Measurements from ENCODE around the gene SMIM10. TPM values are rescaled to one million over a fixed set of nuclear protein-coding genes. Genes with fewer than 3 reads are reported as not detected.

SMIM10 gene
- total RNA-seq, 1 donor from 2014 or later = 3.2 TPM

DNA sequence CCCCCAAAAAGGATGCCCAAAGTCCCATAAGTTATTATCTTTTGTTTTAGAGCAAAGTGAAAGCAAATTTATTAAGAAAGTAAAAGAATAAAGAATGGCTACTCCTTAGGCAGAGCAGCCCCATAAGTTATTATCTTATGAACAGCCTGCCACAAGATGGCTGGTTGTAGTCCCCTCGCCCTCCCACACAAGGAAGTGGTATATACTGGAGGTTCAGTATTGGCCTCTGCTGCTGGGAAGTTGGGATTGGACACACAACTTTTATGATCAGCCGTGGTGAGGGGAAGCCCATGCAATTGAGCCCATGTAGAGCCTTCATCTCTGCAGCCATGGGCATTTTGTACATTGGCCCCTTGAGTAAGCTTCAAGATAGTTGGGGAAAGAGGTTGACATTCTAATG, 8.0 kb upstream of the SMIM10 start:
- Mint-ChIP-seq H3K27ac (ENCODE audit: unreplicated experiment) (no peak overlapping the region), H3K9me3 (ENCODE audit: unreplicated experiment) (peaks cover 17% of the 10 kb centered on the region), H3K36me3 (ENCODE audit: unreplicated experiment) (no peaks in the 10 kb centered on the region), H3K27me3 (ENCODE audit: unreplicated experiment) (no peaks in the 10 kb centered on the region), H3K4me3 (ENCODE audit: unreplicated experiment) (no peak overlapping the region), H3K4me1 (ENCODE audit: unreplicated experiment) (no peaks in the 10 kb centered on the region)
- TF ChIP-seq, protein P1, sequence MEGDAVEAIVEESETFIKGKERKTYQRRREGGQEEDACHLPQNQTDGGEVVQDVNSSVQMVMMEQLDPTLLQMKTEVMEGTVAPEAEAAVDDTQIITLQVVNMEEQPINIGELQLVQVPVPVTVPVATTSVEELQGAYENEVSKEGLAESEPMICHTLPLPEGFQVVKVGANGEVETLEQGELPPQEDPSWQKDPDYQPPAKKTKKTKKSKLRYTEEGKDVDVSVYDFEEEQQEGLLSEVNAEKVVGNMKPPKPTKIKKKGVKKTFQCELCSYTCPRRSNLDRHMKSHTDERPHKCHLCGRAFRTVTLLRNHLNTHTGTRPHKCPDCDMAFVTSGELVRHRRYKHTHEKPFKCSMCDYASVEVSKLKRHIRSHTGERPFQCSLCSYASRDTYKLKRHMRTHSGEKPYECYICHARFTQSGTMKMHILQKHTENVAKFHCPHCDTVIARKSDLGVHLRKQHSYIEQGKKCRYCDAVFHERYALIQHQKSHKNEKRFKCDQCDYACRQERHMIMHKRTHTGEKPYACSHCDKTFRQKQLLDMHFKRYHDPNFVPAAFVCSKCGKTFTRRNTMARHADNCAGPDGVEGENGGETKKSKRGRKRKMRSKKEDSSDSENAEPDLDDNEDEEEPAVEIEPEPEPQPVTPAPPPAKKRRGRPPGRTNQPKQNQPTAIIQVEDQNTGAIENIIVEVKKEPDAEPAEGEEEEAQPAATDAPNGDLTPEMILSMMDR (IDR thresholded peaks at IDR 0.05) = no peak
- no peak for DNase-seq (ENCODE audit: extremely low spot score, unreplicated experiment)

DNA sequence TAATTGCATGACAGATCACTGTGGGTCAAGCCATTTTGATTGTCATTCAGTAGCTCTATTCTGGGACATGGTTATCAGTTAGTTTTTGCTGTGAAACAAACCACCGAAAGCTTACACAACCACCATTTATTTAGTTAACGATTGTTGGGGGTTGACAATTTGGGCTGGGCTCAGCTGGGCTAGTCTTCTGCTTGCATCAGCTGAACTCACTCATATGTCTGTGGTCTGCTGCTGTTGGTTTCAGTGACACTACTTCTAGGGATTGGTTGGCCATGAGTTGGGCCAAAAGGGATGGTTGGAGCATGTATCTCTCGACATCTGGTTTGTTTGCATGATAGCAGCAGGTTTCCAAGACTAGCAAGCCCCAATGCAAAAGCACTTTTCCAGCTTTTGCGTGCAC, 5.3 kb upstream of the SMIM10 start:
- H3K9me3 Mint-ChIP-seq (ENCODE audit: unreplicated experiment) = peaks cover 22% of the 10 kb centered on the region
- TF ChIP-seq, protein P1 (IDR thresholded peaks at IDR 0.05) = no peak
- DNase-seq (ENCODE audit: extremely low spot score, unreplicated experiment) = no peak
- H3K36me3 Mint-ChIP-seq (ENCODE audit: unreplicated experiment) = no peaks in the 10 kb centered on the region
- no peaks in the 10 kb centered on the region for H3K27me3 Mint-ChIP-seq (ENCODE audit: unreplicated experiment)
- H3K27ac Mint-ChIP-seq (ENCODE audit: unreplicated experiment) = no peak overlapping the region
- H3K4me1 Mint-ChIP-seq (ENCODE audit: unreplicated experiment) = peaks cover 6% of the 10 kb centered on the region
- H3K4me3 Mint-ChIP-seq (ENCODE audit: unreplicated experiment) = no peak overlapping the region

- no peaks in the 10 kb centered on the region for H3K27me3 Mint-ChIP-seq (ENCODE audit: unreplicated experiment)
- TF ChIP-seq, protein P1 (IDR thresholded peaks at IDR 0.05) = no peak
- no peaks in the 10 kb centered on the region for H3K36me3 Mint-ChIP-seq (ENCODE audit: unreplicated experiment)
- peaks cover 13% of the 10 kb centered on the region for H3K9me3 Mint-ChIP-seq (ENCODE audit: unreplicated experiment)
- DNase-seq (ENCODE audit: extremely low spot score, unreplicated experiment) = no peak
- no peak overlapping the region for H3K4me3 Mint-ChIP-seq (ENCODE audit: unreplicated experiment)
- H3K27ac Mint-ChIP-seq (ENCODE audit: unreplicated experiment) = peak overlapping the region; percentile 78
- H3K4me1 Mint-ChIP-seq (ENCODE audit: unreplicated experiment) = peaks cover 22% of the 10 kb centered on the region
These were observed 353 bp upstream of the SMIM10 start for GRCh38 chrX:134990475-134990800.

DNA sequence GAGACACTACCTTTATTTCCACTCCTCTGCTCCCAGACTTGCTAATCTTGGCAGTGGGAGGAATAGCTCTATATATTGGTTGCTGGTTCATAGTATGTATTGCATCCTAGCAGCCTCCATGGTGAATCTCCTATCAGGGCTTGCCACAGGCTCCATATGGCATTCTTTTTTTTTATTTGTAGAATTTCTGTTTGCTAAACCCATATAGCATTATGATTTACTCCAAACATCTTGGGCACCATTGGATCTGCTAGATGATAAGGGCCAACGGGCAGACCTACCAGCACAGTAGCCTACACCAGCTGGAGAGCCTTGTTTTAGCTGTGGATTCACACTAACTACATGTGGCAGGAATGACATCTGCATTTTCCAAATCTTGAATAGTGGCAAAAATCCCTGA, 6.9 kb downstream of the SMIM10 start:
- DNase-seq (ENCODE audit: extremely low spot score, unreplicated experiment) = no peak
- no peaks in the 10 kb centered on the region for H3K27me3 Mint-ChIP-seq (ENCODE audit: unreplicated experiment)

DNA sequence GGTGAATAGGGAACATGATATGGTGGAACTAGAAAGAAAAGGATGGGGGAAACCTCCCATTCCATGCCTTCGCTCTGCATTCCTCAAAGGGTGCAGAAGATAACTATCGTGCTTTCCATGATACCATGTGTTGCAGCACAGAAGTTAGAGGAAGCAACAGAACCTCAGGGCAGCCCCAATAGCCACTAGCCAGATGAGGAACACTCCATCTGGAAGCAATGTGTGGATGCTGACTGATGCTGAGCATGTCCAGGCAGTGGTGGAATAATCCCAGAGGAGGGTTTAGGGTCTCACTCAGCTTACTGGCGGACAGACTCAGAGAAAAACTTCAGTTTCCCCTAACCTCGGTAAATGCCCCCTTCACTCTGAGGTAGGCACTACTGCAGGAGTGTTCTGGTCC, 7.5 kb downstream of the SMIM10 start:
- TF ChIP-seq, protein P1 (IDR thresholded peaks at IDR 0.05) = no peak
- Mint-ChIP-seq H3K9me3 (ENCODE audit: unreplicated experiment) (no peaks in the 10 kb centered on the region), H3K4me1 (ENCODE audit: unreplicated experiment) (peaks cover 20% of the 10 kb centered on the region), H3K27me3 (ENCODE audit: unreplicated experiment) (no peaks in the 10 kb centered on the region), H3K36me3 (ENCODE audit: unreplicated experiment) (no peaks in the 10 kb centered on the region), H3K27ac (ENCODE audit: unreplicated experiment) (no peak overlapping the region), H3K4me3 (ENCODE audit: unreplicated experiment) (no peak overlapping the region)
- DNase-seq (ENCODE audit: extremely low spot score, unreplicated experiment) = no peak

More for the DNA sequence above, 6.9 kb downstream of the SMIM10 start:
- Mint-ChIP-seq H3K27ac (ENCODE audit: unreplicated experiment) (no peak overlapping the region), H3K36me3 (ENCODE audit: unreplicated experiment) (no peaks in the 10 kb centered on the region), H3K9me3 (ENCODE audit: unreplicated experiment) (no peaks in the 10 kb centered on the region), H3K4me3 (ENCODE audit: unreplicated experiment) (no peak overlapping the region), H3K4me1 (ENCODE audit: unreplicated experiment) (peaks cover 20% of the 10 kb centered on the region)
- TF ChIP-seq, protein P1 (IDR thresholded peaks at IDR 0.05) = no peak
